ENCODE measurements around the gene CRISPLD2.

DNA sequence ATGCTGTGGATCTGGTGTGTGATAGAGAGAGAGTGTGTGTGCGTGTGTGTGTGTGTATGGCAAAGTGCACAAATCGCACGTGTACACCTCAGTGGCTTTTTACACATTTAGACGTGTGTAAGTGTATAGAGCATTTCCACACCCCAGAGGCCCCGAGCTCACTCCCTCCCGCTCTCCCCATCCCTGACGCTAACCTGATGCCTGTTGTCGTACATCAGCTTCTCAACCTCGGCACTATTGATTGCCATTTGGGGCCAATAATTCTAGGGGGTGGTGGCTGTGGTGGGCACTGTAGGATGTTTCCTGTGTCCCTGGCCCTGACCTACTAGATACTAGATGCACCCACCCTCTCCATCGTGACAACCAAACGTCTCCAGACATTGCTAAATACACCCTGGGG, 30.4 kb upstream of the CRISPLD2 start:
- TF ChIP-seq, protein P1, sequence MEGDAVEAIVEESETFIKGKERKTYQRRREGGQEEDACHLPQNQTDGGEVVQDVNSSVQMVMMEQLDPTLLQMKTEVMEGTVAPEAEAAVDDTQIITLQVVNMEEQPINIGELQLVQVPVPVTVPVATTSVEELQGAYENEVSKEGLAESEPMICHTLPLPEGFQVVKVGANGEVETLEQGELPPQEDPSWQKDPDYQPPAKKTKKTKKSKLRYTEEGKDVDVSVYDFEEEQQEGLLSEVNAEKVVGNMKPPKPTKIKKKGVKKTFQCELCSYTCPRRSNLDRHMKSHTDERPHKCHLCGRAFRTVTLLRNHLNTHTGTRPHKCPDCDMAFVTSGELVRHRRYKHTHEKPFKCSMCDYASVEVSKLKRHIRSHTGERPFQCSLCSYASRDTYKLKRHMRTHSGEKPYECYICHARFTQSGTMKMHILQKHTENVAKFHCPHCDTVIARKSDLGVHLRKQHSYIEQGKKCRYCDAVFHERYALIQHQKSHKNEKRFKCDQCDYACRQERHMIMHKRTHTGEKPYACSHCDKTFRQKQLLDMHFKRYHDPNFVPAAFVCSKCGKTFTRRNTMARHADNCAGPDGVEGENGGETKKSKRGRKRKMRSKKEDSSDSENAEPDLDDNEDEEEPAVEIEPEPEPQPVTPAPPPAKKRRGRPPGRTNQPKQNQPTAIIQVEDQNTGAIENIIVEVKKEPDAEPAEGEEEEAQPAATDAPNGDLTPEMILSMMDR (conservative IDR thresholded peaks at IDR 0.05 in 1 of 2, IDR thresholded peaks at IDR 0.05 in 1 of 2; ENCODE audit: extremely low read depth in 1 of 2, insufficient read depth in 1 of 2, low read depth in 1 of 2, low read length in 2 of 2), result no peak
- TF ChIP-seq EZH2 (IDR thresholded peaks at IDR 0.05; ENCODE audit: borderline replicate concordance, low read length), result no peak
